DLD1 (cell line): ENCODE measurements around the gene MYO1E.

ENCODE experiments used
- in situ Hi-C: cut with HindIII; loops from 2 replicates; pipeline ENCODE4 v1.10.0; 2017; ENCODE audit warnings: low sequenced_read_pairs

The MYO1E gene

DNA sequence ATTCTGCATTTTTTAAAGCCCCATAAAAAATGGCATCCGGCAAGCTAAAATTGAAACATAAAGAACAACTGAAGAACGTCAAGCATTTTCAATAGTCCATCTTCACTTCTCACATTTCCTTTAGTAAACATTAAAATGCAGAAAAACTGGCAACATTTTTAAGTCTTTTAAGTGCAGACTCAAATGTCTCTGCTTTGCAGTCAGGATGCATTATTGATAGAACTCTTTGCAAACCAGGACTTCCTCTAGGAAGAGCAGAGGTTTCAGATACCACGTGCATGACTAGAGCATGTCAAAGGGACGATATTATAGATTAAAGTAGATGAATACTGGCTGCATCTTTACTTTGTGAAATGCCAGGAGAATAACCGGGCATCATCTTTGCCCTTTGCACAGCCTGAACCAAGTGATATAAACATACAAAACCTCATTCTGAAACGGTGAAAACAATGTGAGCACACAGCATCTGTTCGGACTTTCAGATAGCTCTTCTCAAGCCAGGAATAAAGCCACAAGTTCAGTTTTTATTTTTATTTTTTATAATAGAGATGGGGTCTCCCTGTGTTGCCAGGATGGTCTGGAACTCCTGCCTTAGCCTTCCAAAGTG is 101.0 kb downstream of the MYO1E start:
- in situ Hi-C loops: no loop called here

GRCh38 chr15:59268852-59269407 is 103.7 kb downstream of the MYO1E start:
- in situ Hi-C loops: no loop called here

- in situ Hi-C loops: no loop called here
These were observed 104.4 kb downstream of the MYO1E start for GRCh38 chr15:59268168-59268851.

DNA sequence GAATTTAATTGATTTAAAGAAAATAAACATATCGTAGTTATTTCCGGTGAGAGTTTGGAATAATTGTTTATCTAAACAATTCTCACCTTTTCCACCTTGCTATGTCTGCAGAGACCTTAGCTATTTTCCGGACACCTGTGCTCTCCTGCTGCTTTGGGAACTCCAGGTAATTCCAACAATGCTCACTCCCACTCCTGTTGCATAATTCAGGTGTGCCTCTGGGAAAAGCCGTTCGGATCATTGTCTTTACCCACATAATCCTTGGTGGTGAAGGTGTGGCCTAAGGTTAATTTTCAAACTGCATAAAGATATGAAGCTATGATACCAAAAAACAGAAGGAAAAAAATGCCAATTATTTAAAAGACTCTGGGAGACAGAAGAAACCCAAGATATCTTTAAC is 106.6 kb downstream of the MYO1E start:
- in situ Hi-C loops: no loop called here

GRCh38 chr15:59262316-59262715 is 110.4 kb downstream of the MYO1E start:
- in situ Hi-C loops: no loop called here

DNA sequence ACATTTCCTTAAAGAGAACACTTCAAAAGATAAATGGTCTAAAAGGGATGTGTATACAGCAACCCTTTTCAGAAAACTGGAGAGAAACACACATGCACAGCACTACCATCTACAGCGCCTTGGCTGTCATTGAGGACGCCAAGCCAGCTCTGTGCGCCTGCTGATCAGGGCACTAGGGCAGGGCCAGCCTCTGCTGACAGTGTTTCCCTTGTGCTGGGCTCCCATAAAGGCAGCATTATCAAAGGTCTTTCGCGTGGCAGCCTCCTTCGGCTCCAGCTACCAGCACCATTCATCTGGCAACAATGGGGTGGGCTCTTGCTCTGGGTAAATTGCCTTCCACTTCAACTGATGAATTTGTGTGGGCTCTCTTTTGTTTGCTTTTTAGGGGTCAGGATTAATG is 112.6 kb downstream of the MYO1E start:
- in situ Hi-C loops: no loop called here

DNA sequence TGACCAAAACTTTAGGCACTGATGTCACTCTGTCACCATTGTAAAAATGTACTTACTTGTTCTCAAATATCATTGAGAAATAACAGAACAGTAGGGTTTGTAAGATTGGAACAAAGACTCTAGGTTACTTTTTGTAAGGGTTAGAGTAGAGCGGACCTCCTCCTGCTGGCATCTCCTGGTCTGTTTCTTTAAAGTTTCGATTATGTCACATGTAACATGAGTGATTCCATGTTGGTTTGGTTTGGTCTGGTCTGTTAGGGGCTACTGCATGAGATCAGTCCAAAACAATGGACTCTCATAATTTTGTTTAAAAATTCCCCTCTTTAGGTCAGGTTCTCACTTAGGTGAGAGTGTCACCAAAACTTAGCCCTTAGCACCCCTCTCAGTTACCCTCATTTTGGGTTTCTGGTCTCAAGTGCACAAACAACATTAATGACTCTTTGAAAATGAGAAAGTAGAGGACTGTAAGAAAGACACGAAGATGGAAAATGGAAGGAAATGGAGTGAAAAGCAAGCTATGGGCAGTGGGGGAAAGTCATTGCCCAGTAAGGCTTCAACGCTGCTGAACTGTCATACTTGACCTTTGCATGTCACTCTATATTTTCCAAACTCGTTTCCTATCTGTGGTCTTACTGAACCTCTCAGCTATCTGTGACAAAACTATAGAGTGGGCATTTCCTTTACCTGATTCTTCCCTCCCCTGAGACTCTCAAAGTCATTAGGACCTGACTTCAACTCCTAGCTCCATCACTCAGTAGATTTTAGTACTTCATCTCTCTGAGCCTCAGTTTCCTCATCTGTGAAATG is 113.3 kb downstream of the MYO1E start:
- in situ Hi-C loops: no loop called here

- in situ Hi-C loops: no loop called here
These were observed 114.4 kb downstream of the MYO1E start for GRCh38 chr15:59258317-59258716.

DNA sequence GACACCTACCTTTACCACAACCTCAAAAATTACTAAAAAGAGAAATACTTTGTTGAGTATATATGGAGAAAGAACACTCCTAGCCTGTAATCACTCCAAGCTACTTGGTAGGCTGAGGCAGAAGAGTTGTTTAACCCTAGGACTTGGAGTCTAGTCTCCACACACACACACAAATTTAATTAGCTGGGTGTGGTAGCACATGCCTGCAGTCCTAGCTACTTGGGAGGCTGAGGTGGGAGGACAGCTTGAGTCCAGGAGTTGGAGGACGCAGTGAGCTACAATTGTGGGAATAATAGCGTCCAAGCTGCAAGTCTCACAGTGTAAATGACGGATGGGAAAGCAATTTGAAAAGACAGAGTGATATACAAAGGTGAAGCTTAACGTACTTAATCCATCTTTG is 115.5 kb downstream of the MYO1E start:
- in situ Hi-C loops: no loop called here

DNA sequence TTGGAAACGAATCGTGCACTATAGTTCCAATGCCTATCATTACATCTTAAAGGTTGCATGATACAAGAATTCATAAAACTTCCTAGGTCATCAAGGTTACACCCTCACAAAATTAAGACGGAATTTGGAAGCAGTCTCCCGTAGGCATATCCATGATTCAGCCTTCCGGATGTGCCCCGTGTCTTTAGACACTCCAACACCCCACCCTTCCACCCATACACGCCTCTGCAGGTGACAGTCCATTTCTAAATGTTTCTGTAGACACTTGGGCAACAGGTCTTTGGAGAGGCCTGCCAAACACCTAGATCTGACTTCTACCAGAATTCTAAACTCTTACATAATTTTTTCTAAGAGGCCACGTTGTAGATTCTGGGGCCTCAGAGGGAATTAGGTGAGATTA is 116.2 kb downstream of the MYO1E start:
- in situ Hi-C loops: no loop called here

- in situ Hi-C loops: no loop called here
These were observed 116.9 kb downstream of the MYO1E start for GRCh38 chr15:59255680-59256336.

DNA sequence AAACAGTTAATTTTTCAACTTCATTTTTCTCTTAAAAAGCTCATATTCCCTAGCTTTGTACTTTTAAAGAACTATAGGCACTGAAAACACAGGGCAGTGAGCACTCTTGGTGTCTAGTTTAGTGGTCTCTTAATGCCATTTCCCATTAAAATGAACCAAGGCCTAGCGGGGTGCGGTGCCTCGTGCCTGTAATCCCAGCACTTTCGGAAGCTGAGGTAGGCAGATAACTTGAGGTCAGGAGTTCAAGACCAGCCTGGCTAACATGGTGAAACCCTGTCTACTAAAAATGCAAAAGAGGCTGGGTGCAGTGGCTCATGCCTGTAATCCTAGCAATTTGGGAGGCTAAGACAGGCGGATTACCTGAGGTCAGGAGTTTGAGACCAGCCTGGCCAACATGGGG is 120.5 kb downstream of the MYO1E start:
- in situ Hi-C loops: no loop called here

GRCh38 chr15:59251001-59251845 is 121.4 kb downstream of the MYO1E start:
- in situ Hi-C loops: no loop called here

DNA sequence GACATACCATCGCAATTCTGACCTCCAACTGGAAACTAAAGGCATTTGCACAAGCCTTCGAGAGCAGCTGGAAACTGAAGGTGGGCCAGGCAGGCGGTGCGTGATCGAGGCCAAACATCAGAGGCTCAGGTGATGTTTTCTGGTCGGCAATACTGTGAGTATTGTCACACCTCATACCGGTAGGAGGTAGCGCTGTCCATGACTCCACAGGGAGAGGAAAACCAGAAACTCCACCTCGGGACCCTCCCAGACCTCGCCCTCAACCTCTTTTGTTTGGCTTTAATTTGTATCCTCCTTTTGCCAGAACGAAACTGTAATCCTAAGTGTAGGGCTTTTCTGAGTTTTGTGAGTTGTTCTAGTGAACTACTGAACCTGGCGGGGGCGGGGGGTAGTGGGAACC is 122.4 kb downstream of the MYO1E start:
- in situ Hi-C loops: no loop called here

GRCh38 chr15:59249816-59250215 is 122.9 kb downstream of the MYO1E start:
- in situ Hi-C loops: no loop called here

GRCh38 chr15:59247364-59247763 is 125.3 kb downstream of the MYO1E start:
- in situ Hi-C loops: no loop called here

- in situ Hi-C loops: no loop called here
These were observed 127.1 kb downstream of the MYO1E start for GRCh38 chr15:59245559-59245958.

DNA sequence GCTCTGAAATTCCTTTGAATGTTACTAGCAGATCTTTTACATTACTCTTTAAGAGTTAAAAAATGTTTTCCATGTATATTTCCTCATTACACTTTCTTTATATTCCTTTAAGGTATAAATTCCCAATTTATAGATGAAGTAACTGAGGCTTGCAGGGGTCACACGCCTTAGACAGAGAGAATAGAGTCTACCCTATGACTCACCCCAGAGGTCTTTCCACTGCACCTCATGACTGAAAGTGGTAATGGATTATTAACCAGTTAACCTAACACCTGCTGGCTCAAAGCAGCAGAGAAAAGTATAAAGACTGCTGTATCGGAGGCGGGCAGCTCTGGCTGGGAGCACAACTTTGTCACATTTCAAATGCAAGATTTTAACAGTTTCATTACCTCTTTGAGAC is 128.3 kb downstream of the MYO1E start:
- in situ Hi-C loops: no loop called here

- in situ Hi-C loops: no loop called here
These were observed 129.0 kb downstream of the MYO1E start for GRCh38 chr15:59243622-59244021.

DNA sequence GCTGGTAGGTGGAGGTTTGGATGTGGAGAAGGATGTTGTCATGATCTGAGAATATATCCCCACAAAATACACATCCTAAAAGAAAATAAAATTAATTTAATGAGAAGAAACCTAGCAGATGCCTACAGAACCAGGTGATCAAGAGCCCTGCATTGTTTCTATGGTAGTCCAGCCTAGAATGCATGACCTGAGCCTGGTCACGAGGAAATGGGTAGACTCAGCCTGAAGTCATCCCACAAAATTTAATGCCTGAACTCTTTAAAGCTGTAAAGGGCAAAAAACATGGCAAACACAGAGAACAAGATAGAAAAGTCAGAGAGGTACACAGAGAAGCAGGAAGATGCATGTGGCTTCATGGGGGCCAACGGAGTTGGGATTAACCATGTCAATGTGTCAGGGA is 130.0 kb downstream of the MYO1E start:
- in situ Hi-C loops: no loop called here
